HG03439 (cell line): ENCODE measurements around the gene ZG16B.

Experiments
- ATAC-seq: cut with Tn5 transposase; IDR thresholded peaks from one replicate; pipeline ENCODE4 v1.9.1; 2021; ENCODE audit warnings: mild to moderate bottlenecking, moderate library complexity; ENCODE audit not compliant: unreplicated experiment

ZG16B gene, protein sequence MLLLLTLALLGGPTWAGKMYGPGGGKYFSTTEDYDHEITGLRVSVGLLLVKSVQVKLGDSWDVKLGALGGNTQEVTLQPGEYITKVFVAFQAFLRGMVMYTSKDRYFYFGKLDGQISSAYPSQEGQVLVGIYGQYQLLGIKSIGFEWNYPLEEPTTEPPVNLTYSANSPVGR

DNA sequence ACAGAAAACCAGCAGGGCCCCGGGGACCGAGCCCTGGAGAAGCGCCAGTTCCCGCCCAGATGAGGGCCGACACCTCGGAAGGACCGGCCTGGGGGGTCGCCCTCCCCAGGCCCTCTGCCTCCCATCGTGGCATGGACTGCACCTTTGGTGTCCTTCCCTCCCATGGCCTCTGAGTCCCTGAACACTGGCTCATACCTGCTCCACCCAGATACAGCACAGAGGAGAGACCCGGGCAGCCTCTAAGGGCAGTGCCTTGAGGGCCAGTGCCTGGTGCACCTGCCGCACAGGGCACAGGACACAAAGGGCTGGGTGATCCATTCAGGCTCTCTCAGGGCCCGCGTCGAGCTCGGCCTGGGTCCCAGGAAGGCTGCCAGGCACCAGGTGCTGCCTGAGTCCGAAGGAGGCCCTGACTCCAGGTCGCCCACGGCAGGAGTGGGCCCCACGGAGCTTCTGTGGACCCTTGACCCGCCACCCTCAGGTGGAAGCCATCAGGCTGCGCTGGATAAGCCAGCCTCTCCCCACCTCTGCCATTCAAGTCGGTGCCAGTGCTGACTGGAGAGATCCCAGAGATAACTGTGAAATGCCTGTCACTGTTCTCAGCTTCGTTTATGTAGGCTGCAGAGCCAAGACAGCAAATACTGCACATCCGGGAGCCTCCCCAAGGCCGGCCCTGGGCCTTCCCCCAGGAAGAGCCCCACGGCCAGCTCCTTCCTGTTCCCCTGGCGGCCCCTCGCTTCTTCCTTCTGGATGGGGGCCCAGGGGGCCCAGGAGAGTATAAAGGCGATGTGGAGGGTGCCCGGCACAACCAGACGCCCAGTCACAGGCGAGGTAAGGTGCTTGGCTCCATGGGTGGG lies at the start of gene ZG16B:
TSS of gene ZG16B (plus strand) at position 803 of the 854 bp plus-strand sequence. CDS start 139 bp downstream, outside the sequence.
- no peak for ATAC-seq

DNA sequence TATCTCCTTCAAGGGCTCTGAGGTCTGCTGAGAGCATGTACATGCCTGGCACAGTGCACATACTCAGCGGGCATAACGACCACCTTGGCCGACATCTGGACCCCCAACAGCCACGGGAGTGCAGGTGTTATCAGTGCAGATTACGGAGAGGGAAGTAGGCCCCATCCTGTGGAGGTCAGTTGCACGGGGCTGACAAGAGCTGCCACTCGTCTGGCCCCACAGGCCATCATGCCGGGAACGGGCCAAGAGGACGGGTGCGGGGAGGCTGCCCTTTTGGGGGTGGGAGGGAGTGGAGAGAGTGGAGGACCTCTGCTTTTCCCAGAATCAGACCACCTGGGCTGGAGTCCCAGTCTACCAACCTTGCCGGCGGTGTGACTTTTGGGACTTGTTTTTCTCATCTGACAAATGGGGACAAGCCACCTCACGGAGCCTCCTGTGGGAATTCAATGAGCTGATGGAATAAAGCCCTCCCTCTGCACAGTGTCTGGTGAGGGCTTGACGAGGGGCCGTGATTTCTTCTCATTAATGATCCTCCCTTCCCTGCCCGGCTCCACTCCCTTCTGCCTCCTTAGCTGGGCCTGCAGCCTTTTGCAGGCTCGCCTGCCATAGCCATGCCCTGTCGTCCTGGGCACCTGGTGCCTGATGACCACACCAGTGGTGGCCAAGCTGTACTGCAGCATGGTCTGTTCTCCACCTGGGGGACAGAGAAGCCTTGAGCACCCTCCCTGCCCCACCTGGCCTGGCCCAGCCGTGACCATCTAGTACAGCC lies 47.3 kb upstream of the ZG16B start:
- ATAC-seq: no peak

DNA sequence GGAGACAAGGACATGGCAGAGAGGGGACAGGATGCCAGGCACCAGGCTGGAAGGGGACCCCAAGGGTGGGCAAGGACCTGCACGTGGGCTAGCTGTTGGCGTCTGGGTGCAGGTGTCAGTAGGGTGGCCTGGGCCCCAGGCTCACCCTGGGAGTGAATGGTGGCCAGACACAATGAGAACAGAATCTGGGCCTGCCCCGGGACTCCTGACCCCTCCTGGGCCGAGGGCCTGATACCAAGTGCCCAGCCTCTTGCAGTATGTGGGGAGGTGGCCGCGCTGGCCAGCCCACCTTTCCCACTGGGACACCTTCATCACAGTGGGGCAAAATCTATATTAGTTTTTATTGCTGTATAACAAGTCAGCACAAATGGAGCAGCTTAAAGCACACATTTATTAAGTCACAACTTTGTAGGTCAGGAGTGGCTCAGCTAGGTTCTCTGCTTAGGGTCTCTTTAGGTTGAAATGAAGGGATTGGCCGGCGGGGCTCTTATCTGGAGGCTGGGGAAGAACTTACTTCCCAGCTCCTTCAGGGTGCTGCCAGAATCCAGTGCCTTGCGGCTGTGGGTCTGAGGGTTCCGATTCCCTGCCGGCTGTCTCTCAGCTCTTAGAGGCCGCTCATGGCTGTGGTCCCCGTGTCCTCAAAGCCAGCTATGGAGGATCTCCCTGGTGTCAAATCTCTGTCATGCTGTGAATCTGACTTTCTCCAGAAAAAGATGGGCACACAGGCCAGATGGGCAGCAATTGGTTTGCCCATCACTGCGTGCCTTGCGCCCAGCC lies 46.3 kb upstream of the ZG16B start:
- no peak for ATAC-seq

DNA sequence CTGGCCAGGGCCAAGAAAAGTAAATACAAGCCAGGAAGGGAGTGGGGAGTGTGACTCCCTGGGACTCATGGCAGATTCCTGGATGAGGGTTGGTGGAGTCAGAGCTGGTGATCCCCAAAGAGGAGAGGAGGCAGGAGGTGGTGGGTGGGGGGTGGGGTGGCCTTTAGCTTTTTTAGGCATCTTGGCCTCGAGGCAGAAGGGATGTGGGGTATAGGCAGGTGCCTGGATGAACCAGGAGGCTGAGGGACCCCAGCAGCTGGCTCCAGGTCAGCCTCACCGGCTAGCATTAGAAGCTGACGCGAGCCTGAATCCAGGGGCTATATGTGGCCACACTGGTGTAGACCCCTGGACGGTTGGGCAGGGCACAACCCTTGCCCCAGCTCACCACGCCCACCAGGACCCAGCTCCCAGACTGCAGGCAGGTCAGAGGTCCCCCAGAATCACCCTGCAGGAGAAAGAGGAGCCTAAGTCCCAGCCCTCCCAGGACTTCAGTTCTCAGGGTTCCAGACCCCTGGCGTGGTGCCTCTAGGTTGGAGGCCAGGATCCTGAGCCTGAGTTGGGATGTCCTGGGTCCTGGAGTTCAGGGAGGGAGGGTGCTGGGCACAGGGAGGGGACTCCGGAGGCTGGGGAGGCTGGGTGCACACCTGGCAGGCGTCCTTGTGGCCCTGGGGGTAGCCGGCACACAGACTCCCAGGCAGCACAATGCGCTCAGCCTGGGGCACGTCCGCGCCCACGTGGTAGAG lies 45.6 kb upstream of the ZG16B start:
- ATAC-seq: no peak

DNA sequence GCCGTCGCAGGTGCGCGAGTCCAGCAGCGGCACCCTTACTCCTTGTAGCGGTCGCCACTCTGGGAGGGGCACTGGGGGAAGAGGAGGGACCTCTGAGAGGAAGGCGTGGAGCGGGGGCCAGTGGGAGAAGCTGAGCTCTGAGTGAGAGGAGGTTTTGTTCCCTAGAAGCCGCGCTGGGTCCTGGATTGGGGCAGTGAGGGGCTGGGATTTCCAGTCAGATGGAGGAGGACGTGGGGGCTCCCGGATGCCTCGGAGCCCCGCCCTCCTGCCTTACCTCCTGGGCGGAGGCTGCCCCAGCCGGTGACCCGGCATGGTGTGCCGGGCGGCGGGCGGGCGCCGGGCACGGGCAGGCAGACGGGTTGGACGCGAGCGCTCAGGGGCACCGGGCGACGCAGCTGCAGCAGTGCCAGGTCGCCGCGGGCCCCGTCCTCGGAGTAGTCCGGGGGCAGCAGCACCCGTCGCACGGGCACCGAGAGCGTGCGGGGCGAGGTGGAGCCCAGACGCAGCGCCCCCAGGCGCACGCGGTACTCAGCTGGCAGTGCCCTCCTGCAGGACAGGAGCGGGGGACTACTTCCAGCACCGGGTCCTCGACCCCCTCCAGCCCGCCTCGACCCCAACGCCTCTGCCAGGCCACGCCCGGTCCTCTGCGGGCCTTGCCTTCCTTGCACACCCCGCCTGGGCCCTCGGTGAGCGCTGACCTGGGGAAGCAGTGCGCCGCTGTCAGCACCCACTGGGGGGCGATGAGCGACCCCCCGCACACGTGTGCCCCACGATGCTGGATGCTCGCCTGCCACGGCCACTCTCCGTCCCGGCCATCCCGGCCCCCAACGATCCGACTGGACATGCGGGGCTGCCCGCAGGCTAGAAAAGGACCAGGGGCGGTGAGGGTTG lies 44.8 kb upstream of the ZG16B start:
- ATAC-seq: no peak

DNA sequence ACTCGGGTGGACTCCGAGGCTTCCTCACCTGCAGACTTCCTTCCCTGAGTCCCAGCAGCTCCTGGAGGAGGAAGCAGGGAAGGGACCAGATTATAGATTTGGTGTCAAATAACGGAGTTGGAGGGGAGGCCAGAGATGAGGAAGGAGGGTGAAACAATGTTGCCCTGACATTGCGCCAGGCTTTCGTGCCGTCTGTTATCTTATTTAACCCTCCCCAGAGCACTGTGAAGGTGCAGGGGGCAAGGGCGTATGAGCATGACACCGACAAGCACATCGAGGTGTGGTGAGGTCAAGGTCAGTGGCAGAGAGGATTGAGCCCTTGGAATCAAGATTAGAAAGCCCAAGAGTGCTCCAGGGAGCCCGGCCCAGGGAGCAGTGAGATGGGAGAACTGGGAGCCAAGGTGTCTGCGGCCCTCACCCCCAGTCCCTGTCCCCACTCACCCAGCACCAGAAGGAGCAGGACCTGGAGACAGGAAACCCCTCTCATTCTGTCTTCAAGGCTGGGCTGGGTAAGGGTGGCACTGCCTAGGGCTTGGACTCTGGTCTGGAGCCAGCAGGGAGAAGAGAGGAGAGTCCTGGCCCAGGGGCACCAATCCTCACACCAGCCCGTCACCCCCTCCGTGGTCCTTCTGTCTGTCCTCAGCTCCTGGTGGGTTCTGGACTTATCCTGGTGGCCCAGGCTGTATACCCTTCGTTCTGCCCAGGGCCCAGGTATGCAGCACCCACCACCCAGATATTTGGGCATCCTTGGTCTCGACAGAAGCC lies 43.9 kb upstream of the ZG16B start:
- ATAC-seq: no peak

DNA sequence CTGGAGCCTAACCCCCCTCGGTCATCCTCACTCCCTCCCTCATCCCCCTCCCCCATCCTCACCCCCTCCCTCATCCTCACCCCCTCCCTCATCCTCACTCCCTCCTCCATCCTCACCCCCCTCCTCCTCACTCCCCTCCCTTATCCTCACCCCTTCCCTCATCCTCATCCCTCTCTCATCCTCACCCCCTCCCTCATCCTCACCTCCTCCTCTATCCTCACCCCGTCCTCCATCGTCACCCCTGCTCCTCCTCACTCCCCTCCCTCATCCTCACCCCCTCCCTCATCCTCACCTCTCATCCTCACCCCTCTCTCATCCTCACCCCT lies 43.3 kb upstream of the ZG16B start:
- ATAC-seq: no peak

DNA sequence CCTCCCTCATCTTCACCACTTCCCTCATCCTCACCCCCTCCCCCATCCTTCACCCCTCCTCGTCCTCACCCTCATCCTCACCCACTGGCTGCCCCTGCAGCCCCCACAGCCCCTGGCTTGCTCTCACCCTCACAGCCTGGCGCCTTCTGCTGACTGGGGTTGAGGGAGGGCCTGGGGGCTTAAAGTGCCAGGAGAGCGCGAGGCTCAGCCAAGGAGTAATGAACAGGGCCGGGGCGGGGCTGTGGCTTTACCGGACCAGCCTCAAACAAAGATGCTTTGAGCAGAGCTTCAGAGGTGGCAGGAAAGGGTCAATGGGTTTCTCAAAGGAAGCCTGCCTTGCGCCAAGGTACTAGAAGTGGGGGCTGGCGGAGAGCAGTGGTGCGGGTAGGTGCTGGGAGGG lies 42.7 kb upstream of the ZG16B start, which contains the start of gene PRSS33:
TSS of gene PRSS33 (minus strand) at position 155 of the 400 bp plus-strand sequence. CDS start 1,013 bp downstream, outside the sequence.
- ATAC-seq: no peak

DNA sequence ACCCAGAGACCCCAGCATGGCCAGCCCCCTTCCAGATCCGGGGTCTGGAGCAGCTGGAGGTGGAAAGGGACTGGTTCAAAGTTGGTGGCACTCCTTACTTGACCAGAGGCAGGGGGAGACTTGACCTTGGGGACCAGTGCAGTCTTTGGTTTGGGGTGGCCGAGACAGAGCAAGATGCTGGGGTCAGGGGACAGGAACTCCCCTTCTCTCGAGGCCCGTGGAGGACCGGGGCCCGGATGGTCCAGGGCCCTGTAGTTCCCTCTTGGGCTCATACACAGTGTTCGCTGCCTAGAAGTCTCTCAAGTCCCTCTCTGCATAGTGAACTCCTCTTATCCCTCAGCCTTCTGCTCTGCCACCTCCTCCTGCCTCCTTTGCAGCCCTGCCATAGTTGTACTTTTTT lies 42.1 kb upstream of the ZG16B start:
- ATAC-seq: no peak

DNA sequence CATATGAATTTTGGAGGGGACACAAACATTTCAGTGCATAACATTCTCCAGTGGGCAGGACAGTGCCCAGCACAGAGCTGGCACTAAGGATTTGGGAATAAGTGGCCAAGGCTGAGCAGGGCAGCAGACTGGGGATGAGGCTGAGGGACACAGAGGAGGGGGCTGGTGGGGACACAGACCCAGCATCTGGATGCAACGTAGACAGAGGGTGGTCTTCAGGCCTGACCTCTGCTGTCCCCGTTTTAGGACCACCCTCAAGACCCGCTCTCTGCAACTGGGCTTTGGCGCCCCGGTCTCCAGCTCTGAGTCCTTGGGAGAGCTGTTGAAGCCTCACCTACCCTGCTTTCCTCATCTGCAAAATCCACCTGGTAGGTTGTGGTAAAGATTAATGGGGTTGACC lies 39.5 kb upstream of the ZG16B start:
- ATAC-seq: no peak

DNA sequence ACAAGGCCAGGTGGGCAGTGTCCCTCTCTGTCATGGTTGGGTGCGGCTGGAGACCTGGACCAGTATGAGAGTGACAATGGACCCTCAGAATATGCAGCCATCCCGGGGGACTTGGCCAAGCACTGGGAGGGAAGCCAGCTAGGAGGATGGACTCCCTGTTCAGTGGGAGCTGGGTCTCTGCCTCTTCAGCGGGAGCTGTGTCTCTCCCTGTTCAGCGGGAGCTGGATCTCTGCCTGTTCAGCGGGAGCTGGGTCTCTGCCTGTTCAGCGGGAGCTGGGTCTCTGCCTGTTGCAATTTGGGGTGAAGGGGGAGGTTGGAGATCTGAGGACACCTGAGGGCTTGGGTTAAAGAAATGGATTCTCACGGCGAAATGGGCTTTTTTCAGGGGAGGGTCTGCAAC lies 38.9 kb upstream of the ZG16B start:
- ATAC-seq: no peak

DNA sequence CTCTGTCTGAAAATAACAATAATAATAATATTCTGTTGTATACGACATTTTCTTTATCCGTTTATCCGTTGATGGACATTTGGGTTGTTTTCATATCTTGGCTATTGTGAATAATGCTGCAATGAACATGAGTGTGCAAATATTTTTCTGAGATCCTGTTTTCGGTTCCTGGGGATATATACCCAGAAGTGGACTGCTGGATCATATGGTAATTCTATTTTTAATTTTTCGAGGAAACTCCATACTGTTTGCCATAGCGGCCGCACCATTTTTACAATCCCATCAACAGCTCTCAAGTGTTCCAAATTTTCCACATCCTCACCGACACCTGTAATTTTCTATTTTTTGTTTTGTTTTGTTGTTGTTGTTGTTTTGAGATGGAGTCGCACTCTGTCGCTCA lies 37.2 kb upstream of the ZG16B start:
- no peak for ATAC-seq

DNA sequence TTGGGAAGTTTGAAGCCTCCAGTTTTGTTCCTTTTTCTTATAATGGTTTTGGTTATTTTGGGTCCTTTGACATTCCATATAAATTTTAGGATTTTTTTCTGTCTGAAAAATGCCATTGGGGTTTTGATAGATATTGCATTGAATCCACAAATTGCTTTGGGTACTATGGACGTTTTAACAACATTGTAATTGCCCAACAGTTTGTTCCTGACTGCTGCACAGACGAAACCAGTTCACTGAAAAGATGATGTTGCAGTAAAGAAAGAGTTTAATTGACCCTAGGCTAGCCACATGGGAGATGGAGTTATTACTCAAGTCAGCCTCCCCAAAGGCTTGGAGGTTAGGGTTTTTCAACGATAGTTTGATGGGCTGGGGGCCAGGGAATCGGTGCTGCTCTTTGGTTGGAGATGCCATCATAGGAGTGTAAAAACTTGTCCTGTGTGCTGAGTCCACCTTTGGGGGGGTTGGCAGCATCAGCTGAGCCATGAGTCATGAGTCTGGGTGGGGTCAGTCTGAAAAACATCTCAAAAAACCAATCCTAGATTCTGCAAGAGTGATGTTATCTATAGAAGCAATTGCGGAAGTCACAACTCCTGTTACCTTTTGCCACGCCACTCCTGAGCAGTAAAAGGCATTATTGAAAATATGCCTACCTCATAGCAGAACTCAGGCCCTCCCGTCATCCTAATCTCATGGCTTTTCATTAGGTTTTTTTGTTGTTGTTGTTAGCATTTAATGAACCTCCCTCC lies 34.5 kb upstream of the ZG16B start:
- ATAC-seq: no peak

DNA sequence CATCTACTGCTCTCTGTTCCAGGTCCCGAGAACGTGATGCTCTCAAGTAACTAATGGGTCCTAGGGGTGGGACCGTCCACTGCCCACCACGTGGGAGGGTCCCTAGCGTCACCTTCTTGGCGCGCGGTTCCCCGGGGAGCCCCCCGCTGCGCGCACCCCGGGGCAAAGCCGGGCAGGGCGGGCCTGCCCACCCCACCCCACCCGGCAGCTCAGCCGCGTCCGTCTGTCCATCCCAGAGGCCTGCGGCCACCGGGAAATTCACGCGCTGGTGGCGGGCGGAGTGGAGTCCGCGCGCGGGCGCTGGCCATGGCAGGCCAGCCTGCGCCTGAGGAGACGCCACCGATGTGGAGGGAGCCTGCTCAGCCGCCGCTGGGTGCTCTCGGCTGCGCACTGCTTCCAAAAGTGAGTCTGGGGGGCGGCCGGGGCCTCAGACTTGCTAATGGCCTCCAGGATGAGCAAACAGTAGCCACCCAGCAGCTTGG lies 31.3 kb upstream of the ZG16B start:
- no peak for ATAC-seq

DNA sequence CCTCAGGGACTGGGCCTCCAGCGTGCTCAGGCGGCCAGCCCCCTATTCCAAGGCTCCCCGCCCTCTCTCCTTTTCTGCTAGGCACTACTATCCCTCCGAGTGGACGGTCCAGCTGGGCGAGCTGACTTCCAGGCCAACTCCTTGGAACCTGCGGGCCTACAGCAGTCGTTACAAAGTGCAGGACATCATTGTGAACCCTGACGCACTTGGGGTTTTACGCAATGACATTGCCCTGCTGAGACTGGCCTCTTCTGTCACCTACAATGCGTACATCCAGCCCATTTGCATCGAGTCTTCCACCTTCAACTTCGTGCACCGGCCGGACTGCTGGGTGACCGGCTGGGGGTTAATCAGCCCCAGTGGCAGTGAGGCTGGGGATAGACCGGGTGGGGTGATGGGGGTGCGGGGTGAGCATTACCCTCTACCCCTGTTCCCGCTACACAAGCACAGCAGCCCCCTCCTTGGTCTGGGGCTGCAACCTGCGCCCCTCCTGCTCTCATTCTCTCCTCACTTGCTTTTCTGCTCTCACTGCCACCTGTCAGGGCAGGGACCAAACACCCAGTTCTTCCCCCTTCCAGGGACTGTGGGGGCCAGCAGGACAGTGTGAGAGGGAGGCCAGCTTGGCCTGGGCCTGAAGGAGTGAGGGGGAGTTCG lies 30.8 kb upstream of the ZG16B start:
- no peak for ATAC-seq

DNA sequence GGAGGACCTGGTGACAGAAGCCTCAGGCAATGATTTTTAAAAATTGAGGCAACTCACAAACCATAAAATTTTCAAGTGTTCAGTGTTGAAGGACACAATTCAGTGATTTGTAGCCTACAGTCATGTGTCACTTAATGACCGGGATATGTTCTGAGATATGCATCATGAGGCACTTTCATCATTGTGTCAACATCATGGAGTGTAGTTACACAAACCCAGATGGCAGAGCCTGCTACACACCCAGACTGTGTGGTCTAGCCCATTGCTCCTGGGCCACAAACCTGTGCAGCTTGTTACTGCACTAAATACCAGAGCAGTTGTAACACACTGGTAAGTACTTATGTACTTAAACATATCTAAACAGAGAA lies 30.3 kb upstream of the ZG16B start:
- ATAC-seq: no peak

DNA sequence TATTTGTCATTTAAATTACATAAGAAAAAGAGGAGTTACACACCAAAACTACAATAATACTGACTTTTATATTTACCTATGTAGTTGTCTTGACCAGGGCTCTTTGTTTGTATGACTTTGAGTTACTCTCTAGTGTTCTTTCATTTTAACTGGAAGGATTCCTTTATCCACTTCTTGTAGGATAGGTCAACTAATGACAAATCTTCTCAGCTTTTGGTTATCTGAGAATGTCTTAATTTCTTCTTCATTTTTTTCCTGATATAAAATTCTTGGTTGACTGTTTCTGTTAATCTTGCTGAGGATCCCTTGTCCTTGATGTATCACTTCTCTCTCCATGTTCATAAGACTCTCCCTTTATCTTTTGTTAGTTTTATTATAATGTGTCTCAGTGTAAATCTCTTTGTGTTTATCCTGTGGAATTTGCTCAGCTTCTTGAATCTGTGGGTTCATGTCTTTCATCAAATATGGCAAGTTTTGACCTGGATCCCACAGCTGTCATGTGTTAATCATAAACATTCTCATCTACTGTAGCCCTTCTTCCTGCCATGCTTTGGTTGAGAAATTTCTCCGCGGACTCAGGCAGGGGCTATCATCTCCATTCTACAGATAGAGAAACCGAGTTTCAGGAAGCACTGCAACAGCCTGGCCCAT lies 26.4 kb upstream of the ZG16B start:
- no peak for ATAC-seq
